OCI-LY1 (cell line): Measurements from ENCODE around the gene NFAT5.

Experiments
- CTCF ChIP-seq: fragments of 200-600 bp; sonication (generic), shearing (Covaris generic); IDR thresholded peaks from 2 replicates; pipeline ENCODE4 v1.5.1; 2017; ENCODE audit warnings: mild to moderate bottlenecking, antibody characterized with exemption, low read length, moderate library complexity, mixed read lengths
- EZH2 ChIP-seq: fragments of 200-600 bp; sonication (generic), shearing (Covaris generic); IDR thresholded peaks from 2 replicates; pipeline ENCODE4 v1.8.0; 2017; ENCODE audit warnings: borderline replicate concordance, mixed run types, mild to moderate bottlenecking, antibody characterized with exemption, low read length, moderate library complexity, mixed read lengths

- no peak for TF ChIP-seq CTCF
- TF ChIP-seq EZH2 = no peak
Measured at GRCh38 chr16:69663846-69664245, 98.1 kb downstream of the NFAT5 start.
